ENCODE results near the gene FANCI.

Gene FANCI

DNA sequence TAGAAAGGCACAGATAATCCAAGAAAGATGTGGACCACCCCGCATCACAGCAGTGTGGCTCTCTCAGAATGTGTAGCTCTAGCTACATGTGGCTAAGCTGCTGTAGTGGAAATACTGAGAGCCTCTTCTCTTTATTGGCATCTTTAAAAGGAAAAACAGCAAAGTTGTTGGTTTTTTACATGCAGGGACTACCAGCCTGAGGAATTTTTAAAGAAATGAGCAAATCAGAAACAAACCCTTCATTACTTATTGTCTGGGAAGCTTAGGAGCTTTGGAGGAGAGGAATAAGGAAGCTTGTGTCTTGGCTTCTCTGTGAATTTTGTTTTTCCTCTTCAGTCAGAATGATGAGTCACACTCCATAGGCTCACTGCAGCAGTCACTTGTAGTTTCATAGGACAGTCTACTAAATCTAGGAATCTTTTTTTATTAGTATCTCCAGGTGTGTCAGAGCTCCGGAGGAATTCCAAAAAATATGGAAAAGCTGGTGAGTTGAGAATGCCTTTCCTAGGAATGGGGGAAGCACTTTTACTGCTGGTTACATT, 63.3 kb downstream of the FANCI start:
- DNase-seq (ENCODE audit: low read depth, low spot score): no peak

DNA sequence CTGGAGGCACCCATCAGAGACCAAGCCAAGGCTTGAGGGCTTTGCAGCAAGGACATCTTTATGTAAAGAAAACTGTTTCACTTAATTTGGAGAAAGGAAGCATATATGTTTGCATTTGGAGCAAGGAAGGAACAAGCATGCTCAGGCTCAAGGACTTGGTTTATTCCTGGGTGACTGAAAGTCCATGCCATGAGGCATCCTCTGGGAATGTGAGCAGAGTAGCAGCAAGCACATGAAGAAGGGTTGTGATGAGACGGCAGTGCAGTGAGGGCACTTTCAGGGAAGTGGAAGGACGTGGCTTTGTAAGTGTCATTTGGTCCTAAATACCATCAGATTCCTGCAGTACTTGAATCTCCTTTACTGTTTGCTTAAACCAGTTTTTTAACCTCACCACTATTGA, 64.0 kb downstream of the FANCI start:
- DNase-seq (ENCODE audit: low read depth, low spot score): no peak

DNA sequence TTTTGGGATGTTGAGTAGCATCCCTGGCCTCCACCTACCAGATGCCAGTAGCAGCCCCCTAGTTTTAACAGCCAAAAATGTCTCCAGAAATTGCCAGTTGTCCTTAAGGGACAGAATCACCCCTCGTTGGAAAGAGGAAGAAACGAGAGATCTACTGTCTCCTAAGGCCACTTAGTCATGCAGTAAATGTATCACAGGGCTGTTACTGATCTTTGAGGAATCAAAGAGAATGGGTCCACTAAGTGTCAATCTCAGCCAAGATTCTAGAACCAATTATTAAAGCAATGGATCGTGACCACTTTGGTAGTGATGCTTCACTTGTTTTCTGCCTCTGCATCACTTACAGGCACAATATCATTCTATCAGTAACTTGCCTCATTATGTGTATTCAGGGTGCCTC, 64.5 kb downstream of the FANCI start:
- no peak for DNase-seq (ENCODE audit: low read depth, low spot score)

- no peak for DNase-seq (ENCODE audit: low read depth, low spot score)
These were observed 66.2 kb downstream of the FANCI start for GRCh38 chr15:89309993-89310392.

GRCh38 chr15:89315375-89315929, 71.7 kb downstream of the FANCI start:
- no peak for DNase-seq (ENCODE audit: low read depth, low spot score)

GRCh38 chr15:89316504-89316903, 72.7 kb downstream of the FANCI start:
- no peak for DNase-seq (ENCODE audit: low read depth, low spot score)

DNA sequence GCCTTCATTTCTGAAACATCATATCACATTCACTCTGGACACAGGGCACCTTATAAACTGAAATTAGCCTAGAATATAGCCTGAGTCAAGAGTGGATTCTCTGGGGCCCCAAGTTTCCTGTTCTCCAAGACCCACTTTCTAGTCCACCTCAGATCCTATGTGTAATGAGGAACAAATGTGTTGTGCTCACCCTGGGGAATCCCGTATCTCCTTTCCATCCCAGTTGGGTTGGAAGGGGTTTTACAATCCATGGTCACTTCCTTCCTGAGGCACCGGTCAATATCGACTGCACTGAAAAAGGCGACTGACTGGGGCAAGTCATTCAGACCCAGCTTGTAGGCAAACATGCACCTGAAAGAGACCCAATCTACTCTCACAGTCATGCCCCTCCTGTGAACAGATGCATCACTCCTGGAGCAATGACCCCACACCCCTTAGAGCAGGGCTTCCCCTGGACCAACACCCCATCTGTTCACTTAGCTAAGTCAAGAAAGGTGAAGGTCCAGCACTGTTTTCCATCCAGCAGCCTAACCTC, 73.5 kb downstream of the FANCI start:
- no peak for DNase-seq (ENCODE audit: low read depth, low spot score)

DNA sequence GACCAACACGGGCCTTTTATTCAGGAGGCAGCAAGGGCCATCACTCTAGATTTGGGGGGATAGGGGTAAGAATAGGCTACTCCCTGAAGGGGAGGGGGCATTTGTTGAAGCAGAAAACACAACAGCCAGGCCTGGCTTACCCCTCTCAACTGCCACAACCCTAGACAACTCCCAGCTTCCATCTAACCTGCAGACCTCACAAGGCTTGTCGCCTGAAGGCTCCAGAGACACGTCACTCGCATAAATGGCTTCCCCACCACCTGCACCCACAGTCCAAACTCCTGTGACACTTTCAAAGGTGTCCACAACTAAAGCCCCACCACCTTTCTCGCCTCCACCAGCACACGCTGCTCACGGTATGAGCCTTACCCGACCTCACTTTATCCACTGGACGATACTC, 75.9 kb downstream of the FANCI start:
- DNase-seq (ENCODE audit: low read depth, low spot score): no peak

DNA sequence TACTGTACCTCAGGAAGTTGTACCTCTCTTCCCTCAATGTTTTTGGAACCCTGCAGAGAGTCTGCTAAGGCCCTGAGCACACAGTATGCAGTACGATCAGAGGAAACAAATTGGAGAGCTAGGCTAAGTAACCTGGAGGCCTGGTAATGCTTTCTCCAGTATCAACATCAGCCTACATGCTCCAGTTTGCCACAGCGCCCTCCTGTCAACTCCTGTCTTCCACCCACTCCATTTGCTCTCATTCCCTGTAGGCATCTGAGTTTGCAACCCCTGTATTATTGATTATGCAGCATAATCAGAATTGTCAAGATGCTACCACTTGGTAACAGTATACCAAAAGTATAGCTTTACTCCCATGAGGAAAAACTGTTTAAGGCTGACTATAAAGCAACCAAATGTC, 76.4 kb downstream of the FANCI start:
- no peak for DNase-seq (ENCODE audit: low read depth, low spot score)

DNA sequence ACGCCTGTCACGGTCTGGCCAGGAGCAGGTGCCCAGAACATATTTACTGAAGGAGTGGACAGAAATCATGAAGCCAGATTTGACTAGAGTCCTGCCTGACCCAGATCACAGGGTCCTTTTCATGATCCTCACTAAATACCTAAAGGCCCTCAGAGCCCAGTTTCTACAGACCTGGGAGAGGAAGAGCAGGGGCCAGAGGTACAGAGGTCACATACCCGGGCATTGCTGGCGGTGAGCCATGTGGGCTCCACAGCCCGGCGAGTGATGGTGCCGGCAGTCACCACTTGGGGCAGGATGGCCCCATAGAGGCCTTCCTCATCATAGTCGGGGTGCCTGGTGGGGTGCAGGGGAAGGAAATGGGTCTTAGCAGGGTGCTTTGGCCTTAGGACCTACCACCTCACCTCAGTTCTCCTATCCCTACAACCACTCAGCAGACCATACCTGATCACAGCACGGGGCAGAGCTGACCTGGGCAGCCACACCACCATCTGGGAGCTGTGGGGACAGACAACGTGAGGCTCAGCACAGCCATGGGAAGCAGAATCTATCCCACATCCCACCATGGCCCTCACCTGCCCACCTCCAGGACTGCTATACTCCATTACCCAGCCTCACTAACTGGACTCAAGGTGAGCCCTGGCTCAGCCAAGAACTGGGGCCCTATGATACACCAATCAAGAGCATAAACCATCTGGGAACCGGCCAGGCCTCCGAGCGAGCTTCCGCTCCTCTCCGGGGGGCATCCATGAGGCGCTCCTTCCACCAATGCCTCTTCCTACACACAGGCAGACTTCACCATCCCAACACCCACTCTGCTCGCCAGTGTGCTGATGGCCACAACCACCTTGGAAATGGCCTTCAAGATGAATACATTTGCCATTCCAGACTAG, 78.0 kb downstream of the FANCI start:
- DNase-seq (ENCODE audit: low read depth, low spot score): no peak

DNA sequence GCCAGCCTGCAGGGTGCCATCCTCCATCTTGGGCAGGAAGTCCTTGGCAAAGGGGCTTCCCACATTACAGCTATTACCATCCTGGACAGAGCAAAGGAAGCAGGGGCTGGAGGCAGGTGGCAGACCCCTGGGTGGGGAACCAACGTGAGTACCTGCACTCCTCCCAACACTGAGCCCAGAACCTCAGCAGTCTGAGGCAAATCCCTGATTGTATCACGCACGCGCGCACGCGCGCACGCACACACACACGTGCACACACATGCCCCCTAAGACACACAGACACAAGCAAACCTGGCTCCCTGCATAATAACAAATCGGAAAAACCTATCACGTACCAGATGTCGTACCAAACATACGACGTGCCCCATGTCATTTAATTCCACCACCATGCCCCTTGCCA, 79.0 kb downstream of the FANCI start:
- no peak for DNase-seq (ENCODE audit: low read depth, low spot score)

DNA sequence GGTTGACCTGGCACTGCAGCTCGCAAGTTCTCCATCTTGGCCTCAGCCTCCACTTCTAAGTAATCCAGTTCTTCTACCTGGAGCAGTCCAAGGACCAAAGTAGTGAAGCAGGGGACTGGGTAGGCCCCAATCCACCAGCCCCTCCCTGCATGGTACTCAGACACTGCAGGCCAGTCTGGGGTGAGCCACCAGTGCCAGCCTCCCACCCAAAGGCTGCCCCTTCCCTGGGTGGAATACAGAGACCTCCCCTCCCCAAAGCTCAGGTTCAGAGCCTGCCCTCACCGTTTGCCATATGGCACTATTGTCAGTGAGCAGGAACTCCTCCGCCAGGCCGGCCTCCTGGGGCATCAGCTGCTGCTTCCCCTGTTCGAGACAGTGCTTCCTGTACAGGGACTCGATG, 80.0 kb downstream of the FANCI start:
- DNase-seq (ENCODE audit: low read depth, low spot score): no peak

- no peak for DNase-seq (ENCODE audit: low read depth, low spot score)
These were observed 81.4 kb downstream of the FANCI start for GRCh38 chr15:89325039-89325803.

- no peak for DNase-seq (ENCODE audit: low read depth, low spot score)
These were observed 82.5 kb downstream of the FANCI start for GRCh38 chr15:89326316-89326715.

GRCh38 chr15:89327113-89327512, 83.3 kb downstream of the FANCI start:
- DNase-seq (ENCODE audit: low read depth, low spot score): no peak

GRCh38 chr15:89328398-89329254, 84.8 kb downstream of the FANCI start:
- no peak for DNase-seq (ENCODE audit: low read depth, low spot score)

GRCh38 chr15:89329329-89330084, 85.7 kb downstream of the FANCI start:
- no peak for DNase-seq (ENCODE audit: low read depth, low spot score)

GRCh38 chr15:89330119-89330518, 86.3 kb downstream of the FANCI start:
- no peak for DNase-seq (ENCODE audit: low read depth, low spot score)

GRCh38 chr15:89330881-89331595, 87.3 kb downstream of the FANCI start:
- no peak for DNase-seq (ENCODE audit: low read depth, low spot score)

- DNase-seq (ENCODE audit: low read depth, low spot score): peak; percentile 24
These were observed 88.7 kb downstream of the FANCI start for GRCh38 chr15:89332446-89332845.
